ENCODE results near the gene KRT79. TPM values are rescaled to one million over a fixed set of nuclear protein-coding genes. Genes with fewer than 3 reads are reported as not detected.

Gene KRT79
- total and polyA plus RNA-seq, 2 of the 8 experiments (the other 6 are each of a cell fraction or from before 2014, with no cell fraction given): not detected

DNA sequence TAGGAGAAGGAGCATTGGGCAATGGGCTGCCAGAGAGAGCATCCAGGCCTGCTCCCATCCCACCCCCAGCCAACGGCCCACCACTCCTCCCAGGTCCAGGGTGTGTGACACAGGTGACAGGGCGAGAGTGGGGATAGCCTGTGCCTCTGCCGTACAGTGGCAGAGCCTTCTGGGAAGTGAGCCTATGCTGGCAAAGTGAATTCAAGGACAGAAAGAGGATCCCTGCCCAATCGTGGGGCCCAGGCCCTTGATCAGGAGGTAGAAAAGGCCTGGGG is 553 bp upstream of the KRT79 start (continued):
- TF ChIP-seq, protein P1, sequence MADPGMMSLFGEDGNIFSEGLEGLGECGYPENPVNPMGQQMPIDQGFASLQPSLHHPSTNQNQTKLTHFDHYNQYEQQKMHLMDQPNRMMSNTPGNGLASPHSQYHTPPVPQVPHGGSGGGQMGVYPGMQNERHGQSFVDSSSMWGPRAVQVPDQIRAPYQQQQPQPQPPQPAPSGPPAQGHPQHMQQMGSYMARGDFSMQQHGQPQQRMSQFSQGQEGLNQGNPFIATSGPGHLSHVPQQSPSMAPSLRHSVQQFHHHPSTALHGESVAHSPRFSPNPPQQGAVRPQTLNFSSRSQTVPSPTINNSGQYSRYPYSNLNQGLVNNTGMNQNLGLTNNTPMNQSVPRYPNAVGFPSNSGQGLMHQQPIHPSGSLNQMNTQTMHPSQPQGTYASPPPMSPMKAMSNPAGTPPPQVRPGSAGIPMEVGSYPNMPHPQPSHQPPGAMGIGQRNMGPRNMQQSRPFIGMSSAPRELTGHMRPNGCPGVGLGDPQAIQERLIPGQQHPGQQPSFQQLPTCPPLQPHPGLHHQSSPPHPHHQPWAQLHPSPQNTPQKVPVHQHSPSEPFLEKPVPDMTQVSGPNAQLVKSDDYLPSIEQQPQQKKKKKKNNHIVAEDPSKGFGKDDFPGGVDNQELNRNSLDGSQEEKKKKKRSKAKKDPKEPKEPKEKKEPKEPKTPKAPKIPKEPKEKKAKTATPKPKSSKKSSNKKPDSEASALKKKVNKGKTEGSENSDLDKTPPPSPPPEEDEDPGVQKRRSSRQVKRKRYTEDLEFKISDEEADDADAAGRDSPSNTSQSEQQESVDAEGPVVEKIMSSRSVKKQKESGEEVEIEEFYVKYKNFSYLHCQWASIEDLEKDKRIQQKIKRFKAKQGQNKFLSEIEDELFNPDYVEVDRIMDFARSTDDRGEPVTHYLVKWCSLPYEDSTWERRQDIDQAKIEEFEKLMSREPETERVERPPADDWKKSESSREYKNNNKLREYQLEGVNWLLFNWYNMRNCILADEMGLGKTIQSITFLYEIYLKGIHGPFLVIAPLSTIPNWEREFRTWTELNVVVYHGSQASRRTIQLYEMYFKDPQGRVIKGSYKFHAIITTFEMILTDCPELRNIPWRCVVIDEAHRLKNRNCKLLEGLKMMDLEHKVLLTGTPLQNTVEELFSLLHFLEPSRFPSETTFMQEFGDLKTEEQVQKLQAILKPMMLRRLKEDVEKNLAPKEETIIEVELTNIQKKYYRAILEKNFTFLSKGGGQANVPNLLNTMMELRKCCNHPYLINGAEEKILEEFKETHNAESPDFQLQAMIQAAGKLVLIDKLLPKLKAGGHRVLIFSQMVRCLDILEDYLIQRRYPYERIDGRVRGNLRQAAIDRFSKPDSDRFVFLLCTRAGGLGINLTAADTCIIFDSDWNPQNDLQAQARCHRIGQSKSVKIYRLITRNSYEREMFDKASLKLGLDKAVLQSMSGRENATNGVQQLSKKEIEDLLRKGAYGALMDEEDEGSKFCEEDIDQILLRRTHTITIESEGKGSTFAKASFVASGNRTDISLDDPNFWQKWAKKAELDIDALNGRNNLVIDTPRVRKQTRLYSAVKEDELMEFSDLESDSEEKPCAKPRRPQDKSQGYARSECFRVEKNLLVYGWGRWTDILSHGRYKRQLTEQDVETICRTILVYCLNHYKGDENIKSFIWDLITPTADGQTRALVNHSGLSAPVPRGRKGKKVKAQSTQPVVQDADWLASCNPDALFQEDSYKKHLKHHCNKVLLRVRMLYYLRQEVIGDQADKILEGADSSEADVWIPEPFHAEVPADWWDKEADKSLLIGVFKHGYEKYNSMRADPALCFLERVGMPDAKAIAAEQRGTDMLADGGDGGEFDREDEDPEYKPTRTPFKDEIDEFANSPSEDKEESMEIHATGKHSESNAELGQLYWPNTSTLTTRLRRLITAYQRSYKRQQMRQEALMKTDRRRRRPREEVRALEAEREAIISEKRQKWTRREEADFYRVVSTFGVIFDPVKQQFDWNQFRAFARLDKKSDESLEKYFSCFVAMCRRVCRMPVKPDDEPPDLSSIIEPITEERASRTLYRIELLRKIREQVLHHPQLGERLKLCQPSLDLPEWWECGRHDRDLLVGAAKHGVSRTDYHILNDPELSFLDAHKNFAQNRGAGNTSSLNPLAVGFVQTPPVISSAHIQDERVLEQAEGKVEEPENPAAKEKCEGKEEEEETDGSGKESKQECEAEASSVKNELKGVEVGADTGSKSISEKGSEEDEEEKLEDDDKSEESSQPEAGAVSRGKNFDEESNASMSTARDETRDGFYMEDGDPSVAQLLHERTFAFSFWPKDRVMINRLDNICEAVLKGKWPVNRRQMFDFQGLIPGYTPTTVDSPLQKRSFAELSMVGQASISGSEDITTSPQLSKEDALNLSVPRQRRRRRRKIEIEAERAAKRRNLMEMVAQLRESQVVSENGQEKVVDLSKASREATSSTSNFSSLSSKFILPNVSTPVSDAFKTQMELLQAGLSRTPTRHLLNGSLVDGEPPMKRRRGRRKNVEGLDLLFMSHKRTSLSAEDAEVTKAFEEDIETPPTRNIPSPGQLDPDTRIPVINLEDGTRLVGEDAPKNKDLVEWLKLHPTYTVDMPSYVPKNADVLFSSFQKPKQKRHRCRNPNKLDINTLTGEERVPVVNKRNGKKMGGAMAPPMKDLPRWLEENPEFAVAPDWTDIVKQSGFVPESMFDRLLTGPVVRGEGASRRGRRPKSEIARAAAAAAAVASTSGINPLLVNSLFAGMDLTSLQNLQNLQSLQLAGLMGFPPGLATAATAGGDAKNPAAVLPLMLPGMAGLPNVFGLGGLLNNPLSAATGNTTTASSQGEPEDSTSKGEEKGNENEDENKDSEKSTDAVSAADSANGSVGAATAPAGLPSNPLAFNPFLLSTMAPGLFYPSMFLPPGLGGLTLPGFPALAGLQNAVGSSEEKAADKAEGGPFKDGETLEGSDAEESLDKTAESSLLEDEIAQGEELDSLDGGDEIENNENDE (IDR thresholded peaks at IDR 0.05; ENCODE audit: insufficient replicate concordance, low read length): no peak
- TF ChIP-seq, protein P2, sequence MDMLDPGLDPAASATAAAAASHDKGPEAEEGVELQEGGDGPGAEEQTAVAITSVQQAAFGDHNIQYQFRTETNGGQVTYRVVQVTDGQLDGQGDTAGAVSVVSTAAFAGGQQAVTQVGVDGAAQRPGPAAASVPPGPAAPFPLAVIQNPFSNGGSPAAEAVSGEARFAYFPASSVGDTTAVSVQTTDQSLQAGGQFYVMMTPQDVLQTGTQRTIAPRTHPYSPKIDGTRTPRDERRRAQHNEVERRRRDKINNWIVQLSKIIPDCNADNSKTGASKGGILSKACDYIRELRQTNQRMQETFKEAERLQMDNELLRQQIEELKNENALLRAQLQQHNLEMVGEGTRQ (IDR thresholded peaks at IDR 0.05; ENCODE audit: low read length): no peak
- TF ChIP-seq RBBP5 (IDR thresholded peaks at IDR 0.05; ENCODE audit: borderline replicate concordance, low read depth, low read length): no peak
- TF ChIP-seq, protein P3, sequence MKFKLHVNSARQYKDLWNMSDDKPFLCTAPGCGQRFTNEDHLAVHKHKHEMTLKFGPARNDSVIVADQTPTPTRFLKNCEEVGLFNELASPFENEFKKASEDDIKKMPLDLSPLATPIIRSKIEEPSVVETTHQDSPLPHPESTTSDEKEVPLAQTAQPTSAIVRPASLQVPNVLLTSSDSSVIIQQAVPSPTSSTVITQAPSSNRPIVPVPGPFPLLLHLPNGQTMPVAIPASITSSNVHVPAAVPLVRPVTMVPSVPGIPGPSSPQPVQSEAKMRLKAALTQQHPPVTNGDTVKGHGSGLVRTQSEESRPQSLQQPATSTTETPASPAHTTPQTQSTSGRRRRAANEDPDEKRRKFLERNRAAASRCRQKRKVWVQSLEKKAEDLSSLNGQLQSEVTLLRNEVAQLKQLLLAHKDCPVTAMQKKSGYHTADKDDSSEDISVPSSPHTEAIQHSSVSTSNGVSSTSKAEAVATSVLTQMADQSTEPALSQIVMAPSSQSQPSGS (IDR thresholded peaks at IDR 0.05; ENCODE audit: low read length): no peak

Data from H1 (cell line).